ENCODE data around the gene KPNB1. TPM values are rescaled to one million over a fixed set of nuclear protein-coding genes. Genes with fewer than 3 reads are reported as not detected.

The KPNB1 gene
- total and polyA plus RNA-seq, 2 of the 4 experiments (the other 2 are of a cell fraction): 206 to 1,082 TPM

- POLR2A ChIA-PET (ENCODE audit: unreplicated experiment): interaction anchor here (0.9 kb wide), 1 partner anchor 103 kb away, joined by 3 read pairs; no protein-coding TSS in a partner anchor
These were observed 45.2 kb upstream of the KPNB1 start for GRCh38 chr17:47604598-47604927.

More at GRCh38 chr17:47604598-47604927, 45.2 kb upstream of the KPNB1 start:
- CTCF ChIA-PET: interaction anchor here (1.2 to 1.7 kb wide), 4 partner anchors 11 to 17 kb away, joined by 3 to 9 read pairs (median 5); no protein-coding TSS in a partner anchor
- Histone ChIP-seq H3K4ac (ENCODE audit: low read depth, low read length) (peak overlapping the region; percentile 14; the same call in 1 of the 2 replicates), H2AFZ (replicated peaks; ENCODE audit: low read length, poor library complexity) (no peak overlapping the region), H3K9me1 (ENCODE audit: insufficient read depth, low read length) (no peaks in the 10 kb centered on the region), H3K18ac (ENCODE audit: low read depth, low read length) (peak overlapping the region; percentile 74; the same call in 1 of the 2 replicates), H4K91ac (ENCODE audit: insufficient read depth, low read depth, low read length) (no peak overlapping the region), H3K27ac (ENCODE audit: insufficient read depth, low read length) (peak overlapping the region; percentile 89; the same call in 1 of the 2 replicates), H3K23ac (ENCODE audit: low read depth, low read length) (peak overlapping the region; percentile 19; the same call in 1 of the 2 replicates), H4K5ac (ENCODE audit: low read depth, low read length) (peak overlapping the region; percentile 67; the same call in 1 of the 2 replicates), H3K27me3 (ENCODE audit: control insufficient read depth, insufficient read depth, low read length) (no peaks in the 10 kb centered on the region), H2AK9ac (replicated peaks; ENCODE audit: low read depth, low read length, poor library complexity) (no peak overlapping the region), H3K4me3 (ENCODE audit: insufficient read depth, low read depth, low read length) (no peak overlapping the region), H2BK5ac (ENCODE audit: low read depth, low read length, poor library complexity, severe bottlenecking) (peak overlapping the region; percentile 80), H4K8ac (ENCODE audit: low read depth in 2 of 2, low read length in 2 of 2) (no peak overlapping the region; a peak in 1 of 4 replicates), H4K20me1 (ENCODE audit: insufficient read depth, low read length) (peaks cover 10% of the 10 kb centered on the region; the same call in 1 of the 2 replicates), H3K4me2 (ENCODE audit: low read depth, low read length) (peak overlapping the region; percentile 80), H3K9me3 (ENCODE audit: control insufficient read depth, insufficient read depth, low read length) (no peaks in the 10 kb centered on the region), H3K56ac (ENCODE audit: extremely low read depth, insufficient read depth, low read length) (peak overlapping the region; percentile 52; the same call in 1 of the 2 replicates), H2AK5ac (ENCODE audit: low read depth, low read length) (0 out of 2 replicates have a peak overlapping the region, but pooled peaks have one; percentile 57), H3K9ac (ENCODE audit: low read depth, low read length) (peak overlapping the region; percentile 58), H2BK15ac (ENCODE audit: low read depth, low read length) (no peak overlapping the region), H3K4me1 (ENCODE audit: control insufficient read depth, insufficient read depth, low read length) (peaks cover 16% of the 10 kb centered on the region), H3K36me3 (ENCODE audit: control insufficient read depth, insufficient read depth, low read length) (peaks cover 34% of the 10 kb centered on the region), H2BK20ac (ENCODE audit: low read depth, low read length) (0 out of 2 replicates have a peak overlapping the region, but pooled peaks have one; percentile 3), H3K79me1 (ENCODE audit: low read depth in 1 of 2, low read length in 2 of 2) (peaks cover 21 to 23% of the 10 kb centered on the region in 2 experiments), H3K14ac (replicated peaks; ENCODE audit: low read depth, low read length) (0 out of 2 replicates have a peak overlapping the region, but pooled peaks have one; percentile 3), H2BK120ac (ENCODE audit: low read depth, low read length) (peak overlapping the region; percentile 23; the same call in 1 of the 2 replicates)
- no TSS peak for BruUV-seq (replicated peaks)
- no CpG with 5 or more reads among the region's 1 CpG for WGBS, 2 experiments (ENCODE audit: extremely low coverage in 2 of 2, insufficient read length in 1 of 2)
- DNase-seq (peak; percentile 85), ATAC-seq (ENCODE audit: low read depth) (peak; percentile 59)
- dilution Hi-C loops (cut with HindIII; ENCODE audit: low sequenced_read_pairs, unreplicated experiment) (no loop called here), intact Hi-C loops (cut with micrococcal nuclease) (no loop called here), in situ Hi-C loops (cut with MboI; ENCODE audit: low sequenced_read_pairs) (loop anchor here (25.0 kb wide), 1 partner anchor 442 kb away; no protein-coding TSS in a partner anchor)
- TF ChIP-seq BHLHE40 (IDR thresholded peaks at IDR 0.05; ENCODE audit: low read depth, low read length) (no peak), NFE2L2 (IDR thresholded peaks at IDR 0.05; ENCODE audit: low read depth, low read length) (no peak), POLR2A (IDR thresholded peaks at IDR 0.05; ENCODE audit: low read depth, low read length) (no peak), FOS (IDR thresholded peaks at IDR 0.05; ENCODE audit: low read depth, low read length) (no peak), MXI1 (IDR thresholded peaks at IDR 0.05; ENCODE audit: borderline replicate concordance, low read depth, low read length) (no peak), SMC3 (IDR thresholded peaks at IDR 0.05; ENCODE audit: low read depth, low read length) (no peak), RCOR1 (IDR thresholded peaks at IDR 0.05; ENCODE audit: insufficient replicate concordance, low read length) (no peak), USF2 (IDR thresholded peaks at IDR 0.05; ENCODE audit: low read depth, low read length) (no peak)

Data from IMR-90 (cell line).